Neural crest cell (in vitro differentiated cells): Measurements from ENCODE around the gene FNBP1L. TPM values are rescaled to one million over a fixed set of nuclear protein-coding genes. Genes with fewer than 3 reads are reported as not detected.

Experiments
- DNase-seq: peaks from one replicate; pipeline ENCODE4 v3.0.0; 2021; ENCODE audit warnings: low read depth, mixed read lengths, low spot score
- H3K27ac Mint-ChIP-seq: one replicate; pipeline ENCODE4 v1.8.0; 2021; ENCODE audit warnings: mild to moderate bottlenecking, mixed read lengths; ENCODE audit not compliant: unreplicated experiment
- H3K27me3 Mint-ChIP-seq: 2 replicates; pipeline ENCODE4 v1.8.0; 2021; ENCODE audit warnings: low read depth, mild to moderate bottlenecking, mixed read lengths
- H3K36me3 Mint-ChIP-seq: 2 replicates; pipeline ENCODE4 v1.8.0; 2021; ENCODE audit warnings: low read depth, mild to moderate bottlenecking, mixed read lengths
- H3K4me1 Mint-ChIP-seq: 2 replicates; pipeline ENCODE4 v1.8.0; 2021; ENCODE audit warnings: mixed read lengths
- H3K4me3 Mint-ChIP-seq: one replicate; pipeline ENCODE4 v1.8.0; 2021; ENCODE audit warnings: mild to moderate bottlenecking, mixed read lengths
- H3K9me3 Mint-ChIP-seq: 2 replicates; pipeline ENCODE4 v1.8.0; 2021; ENCODE audit warnings: mixed read lengths
- CTCF ChIP-seq: fragments of 200-600 bp; sonication (generic); conservative IDR thresholded peaks from 2 replicates; pipeline ENCODE4 v1.5.0; 2021; ENCODE audit warnings: antibody characterized with exemption, mild to moderate bottlenecking
- total RNA-seq: library from RNA; stranded (reverse); gene quantifications from 2 replicates; pipeline ENCODE4 v1.2.1, GENCODE V29; 2021

FNBP1L gene
- total RNA-seq, 1 donor from 2014 or later: 60.9 TPM

- no peak overlapping the region for H3K4me3 Mint-ChIP-seq
- TF ChIP-seq CTCF: no peak
- peaks cover 11% of the 10 kb centered on the region for H3K36me3 Mint-ChIP-seq
- no peaks in the 10 kb centered on the region for H3K9me3 Mint-ChIP-seq
- DNase-seq: no peak
- peaks cover 79% of the 10 kb centered on the region for H3K4me1 Mint-ChIP-seq
- peak overlapping the region; percentile 93 for H3K27ac Mint-ChIP-seq
- H3K27me3 Mint-ChIP-seq: no peaks in the 10 kb centered on the region
Measured at GRCh38 chr1:93599479-93599878, 151.6 kb downstream of the FNBP1L start.

- TF ChIP-seq CTCF: no peak
- Mint-ChIP-seq H3K4me1 (peaks cover 81% of the 10 kb centered on the region), H3K27me3 (no peaks in the 10 kb centered on the region), H3K4me3 (no peak overlapping the region), H3K9me3 (no peaks in the 10 kb centered on the region), H3K27ac (peak overlapping the region; percentile 15), H3K36me3 (peaks cover 17% of the 10 kb centered on the region)
- DNase-seq: no peak
Measured at GRCh38 chr1:93600663-93601062, 152.7 kb downstream of the FNBP1L start.

- peaks cover 83% of the 10 kb centered on the region for H3K4me1 Mint-ChIP-seq
- no peaks in the 10 kb centered on the region for H3K27me3 Mint-ChIP-seq
- H3K4me3 Mint-ChIP-seq: peak overlapping the region; percentile 13
- no peaks in the 10 kb centered on the region for H3K9me3 Mint-ChIP-seq
- H3K36me3 Mint-ChIP-seq: peaks cover 22% of the 10 kb centered on the region
- no peak for DNase-seq
- H3K27ac Mint-ChIP-seq: no peak overlapping the region
- no peak for TF ChIP-seq CTCF
Measured at GRCh38 chr1:93601686-93602085, 153.8 kb downstream of the FNBP1L start.

- H3K4me1 Mint-ChIP-seq: peaks cover 81% of the 10 kb centered on the region
- H3K36me3 Mint-ChIP-seq: peaks cover 25% of the 10 kb centered on the region
- H3K27me3 Mint-ChIP-seq: no peaks in the 10 kb centered on the region
- no peak for DNase-seq
- TF ChIP-seq CTCF: no peak
- no peak overlapping the region for H3K4me3 Mint-ChIP-seq
- H3K9me3 Mint-ChIP-seq: no peaks in the 10 kb centered on the region
- no peak overlapping the region for H3K27ac Mint-ChIP-seq
Measured at GRCh38 chr1:93602101-93602500, 154.2 kb downstream of the FNBP1L start.

GRCh38 chr1:93603106-93603505 lies 155.2 kb downstream of the FNBP1L start:
- H3K27me3 Mint-ChIP-seq: no peaks in the 10 kb centered on the region
- no peak overlapping the region for H3K4me3 Mint-ChIP-seq
- H3K27ac Mint-ChIP-seq: no peak overlapping the region
- no peak for TF ChIP-seq CTCF
- no peak for DNase-seq
- peaks cover 82% of the 10 kb centered on the region for H3K4me1 Mint-ChIP-seq
- H3K9me3 Mint-ChIP-seq: no peaks in the 10 kb centered on the region
- H3K36me3 Mint-ChIP-seq: peaks cover 25% of the 10 kb centered on the region

- no peak overlapping the region for H3K4me3 Mint-ChIP-seq
- DNase-seq: no peak
- peaks cover 25% of the 10 kb centered on the region for H3K36me3 Mint-ChIP-seq
- H3K27ac Mint-ChIP-seq: no peak overlapping the region
- H3K4me1 Mint-ChIP-seq: peaks cover 83% of the 10 kb centered on the region
- no peak for TF ChIP-seq CTCF
- H3K9me3 Mint-ChIP-seq: no peaks in the 10 kb centered on the region
- H3K27me3 Mint-ChIP-seq: no peaks in the 10 kb centered on the region
Measured at GRCh38 chr1:93603601-93604000, 155.7 kb downstream of the FNBP1L start.
